Occipital lobe (tissue), 2 donors: ENCODE results near the gene APOA5. TPM values are rescaled to one million over a fixed set of nuclear protein-coding genes. Genes with fewer than 3 reads are reported as not detected.

Source experiments
- DNase-seq: peaks from one replicate; lab custom pipeline; 2025; lab: John Stamatoyannopoulos, UW
- total RNA-seq: library from RNA; depleted of rRNA; stranded (reverse); fragments of >200 nt; gene quantifications from one replicate; pipeline ENCODE4 v1.2.3, GENCODE V29; 2014

APOA5 gene
- total RNA-seq, 1 donor from 2014 or later: not detected

GRCh38 chr11:116798368-116798767 is 6.7 kb upstream of the APOA5 start:
- DNase-seq: no peak

- no peak for DNase-seq
Measured at GRCh38 chr11:116797816-116798215, 6.1 kb upstream of the APOA5 start.

GRCh38 chr11:116796548-116796947 is 4.9 kb upstream of the APOA5 start:
- no peak for DNase-seq

- DNase-seq: no peak
Measured at GRCh38 chr11:116794851-116795250, 3.2 kb upstream of the APOA5 start.

GRCh38 chr11:116793772-116794097 is 2.1 kb upstream of the APOA5 start:
- no peak for DNase-seq

- DNase-seq: no peak
Measured at GRCh38 chr11:116792869-116793771, 1.4 kb upstream of the APOA5 start.

GRCh38 chr11:116792144-116792868 is 627 bp upstream of the APOA5 start:
- DNase-seq: no peak

GRCh38 chr11:116791002-116791812 is 472 bp downstream of the APOA5 start:
- DNase-seq: peak; percentile 47

- DNase-seq: no peak
Measured at GRCh38 chr11:116790167-116791001, 1.3 kb downstream of the APOA5 start.

GRCh38 chr11:116788975-116789374 is 2.7 kb downstream of the APOA5 start:
- DNase-seq: no peak

GRCh38 chr11:116788534-116788933 is 3.1 kb downstream of the APOA5 start:
- DNase-seq: no peak

- peak; percentile 77 for DNase-seq
Measured at GRCh38 chr11:116787786-116788486, 3.7 kb downstream of the APOA5 start, which contains the start of gene ZPR1. Gene ZPR1 (minus strand): TSS chr11:116788023. CDS start chr11:116787990, 33 bp downstream.

GRCh38 chr11:116787436-116787785 is 4.3 kb downstream of the APOA5 start:
- no peak for DNase-seq

- DNase-seq: no peak
Measured at GRCh38 chr11:116786966-116787365, 4.7 kb downstream of the APOA5 start.

GRCh38 chr11:116786326-116786725 is 5.4 kb downstream of the APOA5 start:
- DNase-seq: no peak

- DNase-seq: no peak
Measured at GRCh38 chr11:116782728-116783127, 9.0 kb downstream of the APOA5 start.

GRCh38 chr11:116778556-116778955 is 13.1 kb downstream of the APOA5 start:
- DNase-seq: no peak

GRCh38 chr11:116777056-116777455 is 14.6 kb downstream of the APOA5 start:
- no peak for DNase-seq

- no peak for DNase-seq
Measured at GRCh38 chr11:116776522-116776984, 15.1 kb downstream of the APOA5 start.

GRCh38 chr11:116775975-116776374 is 15.7 kb downstream of the APOA5 start:
- no peak for DNase-seq
